ENCODE results near the gene RELN. TPM values are rescaled to one million over a fixed set of nuclear protein-coding genes. Genes with fewer than 3 reads are reported as not detected.

Gene RELN
- total and polyA plus RNA-seq, 2 of the 13 experiments (the other 11 are each of a cell fraction or from before 2014, with no cell fraction given): 315 to 332 TPM

GRCh38 chr7:103866919-103867318 is 122.5 kb downstream of the RELN start (continued):
- TF ChIP-seq KDM6A (CRISPR knock-in tag; IDR thresholded peaks at IDR 0.05; ENCODE audit: low read depth): no peak
- TF ChIP-seq ZNF121 (CRISPR knock-in tag; IDR thresholded peaks at IDR 0.05): no peak
- no peak for TF ChIP-seq NRL (CRISPR knock-in tag; IDR thresholded peaks at IDR 0.05; ENCODE audit: borderline replicate concordance)
- TF ChIP-seq ATF7-NPFF (CRISPR knock-in tag; IDR thresholded peaks at IDR 0.05; ENCODE audit: low read depth): no peak
- no peak for TF ChIP-seq ZMAT3 (CRISPR knock-in tag; conservative IDR thresholded peaks at IDR 0.05)
- TF ChIP-seq ZNF547 (CRISPR knock-in tag; IDR thresholded peaks at IDR 0.05): no peak
- no peak for TF ChIP-seq SMC3 (IDR thresholded peaks at IDR 0.05; ENCODE audit: low read length)
- TF ChIP-seq TBP (CRISPR knock-in tag; IDR thresholded peaks at IDR 0.05): no peak
- TF ChIP-seq POLR2AphosphoS2 (IDR thresholded peaks at IDR 0.05; ENCODE audit: low read depth, low read length): no peak
- no peak for TF ChIP-seq ZNF780A (CRISPR knock-in tag; IDR thresholded peaks at IDR 0.05)
- TF ChIP-seq TBX3 (IDR thresholded peaks at IDR 0.05; ENCODE audit: borderline replicate concordance): peak; percentile 88; the same call in 1 of the 2 replicates
- TF ChIP-seq RERE (CRISPR knock-in tag; IDR thresholded peaks at IDR 0.05; ENCODE audit: low read depth): peak; percentile 82
- TF ChIP-seq NFYC (CRISPR knock-in tag; IDR thresholded peaks at IDR 0.05): no peak
- peak; percentile 66; the same call in 1 of the 2 replicates for TF ChIP-seq SOX5 (CRISPR knock-in tag; IDR thresholded peaks at IDR 0.05; ENCODE audit: borderline replicate concordance)
- no peak for TF ChIP-seq ZNF234 (CRISPR knock-in tag; conservative IDR thresholded peaks at IDR 0.05)
- TF ChIP-seq HDAC2 (CRISPR knock-in tag; IDR thresholded peaks at IDR 0.05): peak; percentile 37
- no peak for TF ChIP-seq ZBTB8A (CRISPR knock-in tag; IDR thresholded peaks at IDR 0.05; ENCODE audit: borderline replicate concordance, low read depth)
- TF ChIP-seq NR2C2 (CRISPR knock-in tag; IDR thresholded peaks at IDR 0.05; ENCODE audit: borderline replicate concordance): no peak
- TF ChIP-seq ZBTB33 (CRISPR knock-in tag; IDR thresholded peaks at IDR 0.05): no peak
- no peak for TF ChIP-seq SMARCE1 (IDR thresholded peaks at IDR 0.05; ENCODE audit: borderline replicate concordance)
- TF ChIP-seq JUND (CRISPR knock-in tag; IDR thresholded peaks at IDR 0.05): no peak
- TF ChIP-seq, protein P1, sequence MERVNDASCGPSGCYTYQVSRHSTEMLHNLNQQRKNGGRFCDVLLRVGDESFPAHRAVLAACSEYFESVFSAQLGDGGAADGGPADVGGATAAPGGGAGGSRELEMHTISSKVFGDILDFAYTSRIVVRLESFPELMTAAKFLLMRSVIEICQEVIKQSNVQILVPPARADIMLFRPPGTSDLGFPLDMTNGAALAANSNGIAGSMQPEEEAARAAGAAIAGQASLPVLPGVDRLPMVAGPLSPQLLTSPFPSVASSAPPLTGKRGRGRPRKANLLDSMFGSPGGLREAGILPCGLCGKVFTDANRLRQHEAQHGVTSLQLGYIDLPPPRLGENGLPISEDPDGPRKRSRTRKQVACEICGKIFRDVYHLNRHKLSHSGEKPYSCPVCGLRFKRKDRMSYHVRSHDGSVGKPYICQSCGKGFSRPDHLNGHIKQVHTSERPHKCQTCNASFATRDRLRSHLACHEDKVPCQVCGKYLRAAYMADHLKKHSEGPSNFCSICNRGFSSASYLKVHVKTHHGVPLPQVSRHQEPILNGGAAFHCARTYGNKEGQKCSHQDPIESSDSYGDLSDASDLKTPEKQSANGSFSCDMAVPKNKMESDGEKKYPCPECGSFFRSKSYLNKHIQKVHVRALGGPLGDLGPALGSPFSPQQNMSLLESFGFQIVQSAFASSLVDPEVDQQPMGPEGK (CRISPR knock-in tag; IDR thresholded peaks at IDR 0.05): no peak
- no peak for TF ChIP-seq BRD4 (CRISPR knock-in tag; IDR thresholded peaks at IDR 0.05)
- TF ChIP-seq RBM39 (IDR thresholded peaks at IDR 0.05; ENCODE audit: low read depth, low read length, poor library complexity, severe bottlenecking): no peak
